Medulla oblongata (tissue), 1 donor: ENCODE measurements around the gene PLG.
"Not testable (repeated sequence)": the region's sequence is repeated elsewhere in the genome, so short reads cannot be mapped to it uniquely, and the experiment has no call there.

ENCODE experiments used
- DNase-seq: peaks from one replicate; pipeline ENCODE4 v3.0.0-alpha.2; 2015; ENCODE audit errors: extremely low spot score

PLG gene

DNA sequence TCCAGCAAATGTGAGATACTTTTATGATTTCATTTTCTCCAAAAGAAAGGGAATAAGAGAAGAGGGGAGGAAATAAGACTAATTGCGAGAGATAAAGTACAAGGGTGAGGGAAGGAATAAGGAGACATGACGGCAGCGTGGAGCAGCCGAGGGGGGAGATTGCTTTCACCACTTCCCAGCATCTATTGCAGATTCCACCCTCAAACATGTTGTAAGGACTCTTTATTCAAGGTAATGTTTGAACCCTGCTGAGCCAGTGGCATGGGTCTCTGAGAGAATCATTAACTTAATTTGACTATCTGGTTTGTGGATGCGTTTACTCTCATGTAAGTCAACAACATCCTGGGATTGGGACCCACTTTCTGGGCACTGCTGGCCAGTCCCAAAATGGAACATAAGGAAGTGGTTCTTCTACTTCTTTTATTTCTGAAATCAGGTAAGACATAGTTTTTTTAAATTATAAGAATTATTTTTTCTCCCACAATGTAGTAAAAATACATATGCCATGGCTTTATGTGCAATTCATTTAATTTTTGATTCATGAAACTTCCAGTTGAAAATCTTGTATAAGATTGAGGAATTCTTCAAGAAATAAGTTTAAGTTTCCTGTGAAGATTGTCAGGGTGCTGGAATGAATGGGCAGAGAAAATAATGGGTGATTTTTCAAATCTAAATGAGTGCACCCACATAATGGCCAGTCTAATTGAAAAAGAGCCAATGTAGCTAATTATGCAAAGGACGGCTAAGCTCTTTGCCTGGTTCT is at the start of gene PLG:
PLG (plus strand) TSS at position 327 of the 763 bp plus-strand sequence; CDS start at position 388, 61 bp downstream.
- DNase-seq, result not testable (repeated sequence)

DNA sequence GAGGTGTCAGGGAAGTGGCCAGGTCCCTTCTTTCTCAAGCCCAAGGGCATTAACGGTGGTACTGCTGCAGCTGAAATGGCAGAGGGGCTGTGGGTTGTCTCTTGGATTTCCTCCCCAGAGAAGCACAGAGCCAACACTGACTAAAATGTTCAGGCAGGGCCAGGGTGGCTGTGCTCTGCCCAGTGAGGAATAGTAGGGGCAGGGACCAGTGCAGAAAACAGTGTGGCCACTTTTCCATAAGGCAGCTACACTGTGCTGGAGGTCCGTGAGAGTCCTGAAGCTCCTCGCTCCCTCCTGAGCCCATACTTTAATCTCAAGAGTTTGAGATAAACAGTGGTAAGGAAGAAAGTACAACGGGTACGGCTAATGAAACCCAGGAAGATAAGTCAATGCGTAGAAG is 42.5 kb upstream of the PLG start:
- no peak for DNase-seq

DNA sequence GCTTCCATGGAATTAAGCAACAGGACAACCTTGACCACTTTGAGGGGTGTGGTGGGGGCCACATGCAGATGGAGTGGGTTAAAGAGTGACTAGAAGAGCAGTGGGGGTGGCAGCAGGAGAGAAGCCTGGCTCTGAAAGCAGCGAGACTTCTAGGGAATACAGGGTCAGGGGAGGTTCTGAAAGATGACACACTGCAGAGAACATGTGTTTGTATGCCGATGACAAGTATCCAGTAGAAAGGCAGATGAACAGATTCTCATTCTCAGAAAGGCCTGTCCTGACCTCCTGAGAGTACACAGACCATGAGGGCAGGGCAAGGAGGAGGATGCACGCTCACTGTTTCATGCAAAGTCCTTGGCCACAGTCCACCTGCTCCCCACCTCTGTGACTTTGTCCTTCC is 40.8 kb upstream of the PLG start:
- no peak for DNase-seq

DNA sequence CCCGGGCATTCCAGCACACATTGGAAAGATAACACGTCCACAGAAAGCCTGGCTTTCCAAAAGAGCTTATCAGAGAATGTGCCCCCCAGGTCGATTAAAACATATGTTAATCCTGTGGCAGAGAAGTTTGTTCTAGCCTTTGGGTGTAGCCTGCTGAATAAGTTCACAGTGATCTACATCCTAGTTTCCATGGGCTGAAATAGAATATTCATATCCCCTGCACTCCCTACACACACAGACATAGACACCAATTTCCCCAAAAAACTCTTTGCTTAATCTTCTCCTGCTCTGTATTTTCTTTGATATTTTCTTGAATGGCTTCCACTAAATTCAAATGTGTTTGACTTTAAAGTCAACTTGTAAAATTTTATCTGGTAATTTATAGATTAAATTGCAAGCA is 39.6 kb upstream of the PLG start:
- DNase-seq, result no peak

DNA sequence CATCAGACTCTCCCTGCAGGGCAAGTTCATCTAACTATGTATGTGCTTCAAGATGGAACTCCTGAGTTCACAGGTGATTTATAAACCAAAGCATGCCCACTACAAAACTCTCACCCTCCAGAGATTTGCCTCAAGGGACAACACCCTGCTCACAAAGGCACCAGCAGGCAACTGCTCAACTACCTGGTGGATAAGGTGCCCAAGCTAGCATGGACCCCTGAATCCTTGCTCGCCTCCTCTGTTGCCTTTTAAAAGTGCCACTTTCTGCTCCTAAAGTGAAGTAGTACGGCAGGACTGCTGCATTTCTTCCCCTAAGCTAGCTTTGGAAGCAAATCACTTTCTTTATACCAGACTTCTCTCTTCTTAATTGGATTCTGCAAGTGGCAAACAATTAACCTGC is 39.2 kb upstream of the PLG start:
- DNase-seq, result no peak

DNA sequence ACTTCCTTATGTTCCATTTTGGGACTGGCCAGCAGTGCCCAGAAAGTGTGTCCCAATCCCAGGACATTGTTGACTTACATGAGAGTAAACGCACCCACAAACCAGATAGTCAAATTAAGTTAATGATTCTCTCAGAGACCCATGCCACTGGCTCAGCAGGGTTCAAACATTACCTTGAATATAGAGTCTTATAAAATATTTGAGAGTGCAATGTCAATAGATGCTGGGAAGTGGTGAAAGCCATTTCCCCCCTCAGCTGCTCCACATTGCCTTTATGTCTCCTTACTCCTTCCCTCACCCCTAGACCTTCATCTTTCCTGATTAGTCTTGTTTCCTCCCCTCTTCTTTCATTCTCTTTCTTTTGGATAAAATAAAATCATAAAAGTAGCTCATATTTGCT is 37.8 kb upstream of the PLG start, which contains the start of gene LPA:
LPA (minus strand) TSS at position 78 of the 400 bp plus-strand sequence; CDS start at position 17, 61 bp downstream.
- not testable (repeated sequence) for DNase-seq

DNA sequence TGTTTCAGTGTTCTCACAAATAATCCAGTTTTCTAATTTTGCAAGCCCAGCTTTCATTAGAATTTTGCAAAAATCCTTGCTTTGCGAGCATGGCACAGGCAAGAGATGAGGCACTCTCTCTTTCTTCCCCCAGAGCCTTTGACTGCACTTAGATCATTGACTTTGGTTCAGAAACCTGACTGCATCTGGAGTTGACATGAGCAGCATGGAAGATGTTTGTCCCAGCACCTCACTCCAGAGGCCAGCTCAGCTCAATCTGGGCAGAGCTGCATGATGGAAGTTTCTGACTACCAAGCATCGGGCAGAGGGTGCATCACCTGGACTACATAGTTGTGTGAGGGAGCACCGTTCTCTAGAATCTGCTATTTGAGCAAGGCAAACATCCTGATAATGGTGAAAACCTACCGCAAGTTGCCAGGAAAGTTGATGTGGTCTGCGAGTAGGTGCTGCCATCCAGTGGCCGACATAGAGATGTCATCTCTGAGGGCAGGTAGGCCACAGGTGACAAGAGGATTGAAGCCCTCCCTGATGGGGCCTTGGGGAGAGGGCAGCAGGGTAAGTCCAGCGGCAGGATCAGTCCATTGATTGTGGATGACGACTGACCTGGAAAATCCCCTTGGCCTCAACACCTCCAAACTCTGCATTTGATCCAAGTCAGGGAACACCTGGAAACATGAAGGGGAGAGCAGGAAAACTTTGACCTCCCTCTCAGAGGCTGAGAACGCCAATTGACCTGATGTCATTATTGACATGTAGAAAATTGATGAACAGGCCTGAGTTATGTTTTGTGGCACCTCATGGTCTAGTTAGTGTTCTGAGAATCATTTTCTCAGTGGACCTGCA is 34.2 kb upstream of the PLG start:
- no peak for DNase-seq

DNA sequence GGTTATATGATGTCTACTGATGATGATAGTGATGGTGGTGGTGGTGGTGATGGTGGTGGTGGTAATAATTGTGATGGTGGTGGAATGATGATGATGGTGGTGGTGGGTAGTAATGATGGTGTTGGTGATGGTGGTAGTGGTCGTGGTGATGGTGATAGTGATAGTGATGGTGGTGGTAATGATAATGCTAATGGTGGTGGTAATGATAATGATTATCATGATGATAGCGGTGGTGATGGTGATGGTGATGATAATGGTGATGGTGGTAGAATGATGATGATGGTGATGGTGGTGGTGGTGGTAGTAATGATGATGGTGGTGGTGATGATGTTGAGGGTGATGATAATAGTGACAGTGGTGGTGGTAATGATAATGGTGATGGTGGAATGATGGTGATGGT is 33.5 kb upstream of the PLG start:
- no peak for DNase-seq

DNA sequence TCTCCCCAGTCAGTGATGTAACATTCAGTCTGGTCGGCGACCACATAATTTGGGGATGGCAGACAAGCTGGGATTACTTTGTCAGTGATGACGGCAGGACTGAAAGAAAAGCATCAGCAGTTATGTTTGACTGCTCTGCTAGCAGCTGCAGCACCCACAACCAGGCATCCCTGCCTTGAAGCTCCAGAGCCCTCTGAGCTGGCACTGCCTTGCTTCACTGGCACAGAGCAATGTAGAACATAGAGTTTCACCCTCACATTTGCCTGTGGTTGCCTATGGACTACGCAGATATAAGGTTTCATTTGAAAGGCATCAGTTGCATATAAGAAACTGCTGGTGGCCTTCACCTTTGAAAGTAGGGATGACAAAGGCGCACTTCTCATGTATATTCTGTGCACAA is 25.6 kb upstream of the PLG start:
- DNase-seq, result not testable (repeated sequence)

DNA sequence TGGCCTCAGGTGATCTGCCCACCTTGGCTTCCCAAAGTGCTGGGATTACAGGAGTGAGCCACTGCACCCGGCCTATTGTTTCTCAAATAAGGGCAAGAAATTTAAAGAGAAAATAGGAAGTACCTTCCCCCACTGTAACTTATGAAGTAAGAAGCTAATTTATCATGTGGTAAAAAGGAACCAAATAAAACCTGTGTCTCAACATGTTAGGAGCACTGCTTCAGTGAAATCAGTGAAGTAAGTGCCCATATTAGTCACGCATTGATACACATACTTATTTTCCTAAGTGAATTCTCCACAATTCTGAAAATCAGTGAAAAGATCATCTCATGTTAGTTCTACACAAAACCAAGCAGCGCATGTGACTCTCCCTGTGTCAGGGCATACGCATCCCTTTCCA is 23.8 kb upstream of the PLG start:
- DNase-seq, result no peak

DNA sequence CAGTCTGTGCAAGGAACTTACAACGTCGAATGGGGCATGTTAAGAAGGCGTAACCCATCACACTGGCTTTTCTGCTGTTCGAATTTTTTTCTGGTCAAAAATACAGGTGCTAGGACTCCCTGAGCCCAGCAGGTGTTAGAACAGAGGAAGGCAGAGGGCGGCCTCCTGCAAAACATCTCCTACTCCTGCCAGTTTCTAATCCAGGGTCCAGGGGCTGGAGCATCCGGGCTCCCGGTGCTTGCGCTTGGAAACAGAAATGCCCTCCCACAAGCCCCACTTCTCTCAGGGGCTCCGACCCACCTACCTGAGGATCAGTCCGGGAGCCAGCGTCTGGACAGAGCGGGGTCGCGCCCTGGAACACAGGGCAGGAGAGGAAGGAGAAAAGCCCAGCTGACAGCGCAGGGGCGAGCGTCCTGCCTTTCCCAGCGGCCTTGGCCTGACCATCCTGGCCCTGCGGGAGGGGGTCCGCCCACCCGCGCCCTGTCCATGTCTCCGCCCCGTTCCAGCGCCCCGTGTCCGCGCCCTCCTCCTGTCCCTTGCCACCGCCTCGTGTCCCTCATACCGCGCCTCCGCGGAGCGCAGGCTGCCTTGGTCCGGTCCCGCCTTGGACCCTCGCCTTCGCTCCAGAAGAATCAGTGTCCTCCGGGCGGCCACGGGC is 23.2 kb upstream of the PLG start:
- DNase-seq, result no peak

DNA sequence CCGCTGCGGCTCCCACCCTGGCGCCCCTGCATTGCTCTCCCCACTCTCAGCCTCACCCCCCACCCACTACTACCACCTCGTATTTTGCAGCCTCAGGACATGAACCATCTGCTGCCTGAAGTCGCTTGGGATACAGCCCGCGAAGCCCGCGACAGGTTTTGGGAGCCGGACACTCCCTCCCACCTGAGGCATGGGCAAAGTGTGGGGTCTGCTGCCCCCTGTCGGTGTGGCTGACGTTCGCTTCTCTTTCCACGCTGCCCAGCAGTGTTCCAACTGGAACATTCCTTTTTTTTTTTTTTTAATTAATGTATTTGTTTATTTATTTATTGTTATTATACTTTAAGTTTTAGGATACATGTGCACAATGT is 22.7 kb upstream of the PLG start:
- DNase-seq, result no peak

DNA sequence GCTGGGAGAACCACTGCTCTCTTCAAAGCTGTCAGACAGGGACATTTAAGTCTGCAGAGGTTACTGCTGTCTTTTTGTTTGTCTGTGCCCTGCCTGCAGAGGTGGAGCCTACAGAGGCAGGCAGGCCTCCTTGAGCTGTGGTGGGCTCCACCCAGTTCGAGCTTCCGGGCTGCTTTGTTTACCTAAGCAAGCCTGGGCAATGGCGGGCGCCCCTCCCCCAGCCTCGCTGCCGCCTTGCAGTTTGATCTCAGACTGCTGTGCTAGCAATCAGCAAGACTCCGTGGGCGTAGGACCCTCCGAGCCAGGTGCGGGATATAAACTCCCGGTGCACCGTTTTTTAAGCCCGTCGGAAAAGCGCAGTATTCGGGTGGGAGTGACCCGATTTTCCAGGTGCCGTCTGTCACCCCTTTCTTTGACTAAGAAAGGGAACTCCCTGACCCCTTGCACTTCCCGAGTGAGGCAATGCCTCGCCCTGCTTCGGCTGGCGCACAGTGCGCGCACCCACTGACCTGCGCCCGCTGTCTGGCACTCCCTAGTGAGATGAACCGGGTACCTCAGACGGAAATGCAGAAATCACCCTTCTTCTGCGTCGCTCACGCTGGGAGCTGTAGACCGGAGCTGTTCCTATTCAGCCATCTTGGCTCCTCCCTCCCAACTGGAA is 16.8 kb upstream of the PLG start:
- not testable (repeated sequence) for DNase-seq

DNA sequence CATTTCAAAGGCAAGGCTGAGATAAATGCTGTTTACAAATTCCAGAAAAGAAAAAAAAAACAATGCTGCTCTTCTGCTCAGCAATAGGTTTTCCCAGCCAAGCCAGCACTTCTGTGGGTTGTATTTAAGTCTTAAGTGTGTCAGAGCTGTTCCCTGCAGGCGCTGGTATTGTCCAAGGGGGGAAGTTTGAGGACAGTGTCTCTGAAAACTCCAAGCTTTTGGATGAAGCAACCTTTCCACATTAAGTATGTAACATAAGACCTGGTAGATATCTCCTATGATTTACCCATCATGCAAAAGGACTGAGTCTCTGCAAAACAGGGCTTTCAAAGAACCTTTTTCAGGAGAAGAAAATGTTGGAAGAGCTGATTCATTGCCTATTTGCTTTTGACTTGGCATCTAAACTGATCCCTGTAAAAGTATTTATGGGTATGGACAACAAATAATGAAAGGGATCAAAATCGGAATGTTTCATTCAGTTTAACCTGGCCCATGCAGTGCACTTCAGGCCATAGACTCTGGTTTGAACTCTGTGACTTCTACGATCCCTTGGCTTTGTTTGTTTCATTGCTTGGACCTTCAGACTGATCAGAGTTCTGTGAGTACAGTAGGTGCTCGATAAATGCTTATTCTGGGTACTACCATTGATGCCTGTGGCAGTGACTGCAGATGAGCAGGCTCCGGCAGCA is 16.1 kb upstream of the PLG start:
- DNase-seq, result no peak

DNA sequence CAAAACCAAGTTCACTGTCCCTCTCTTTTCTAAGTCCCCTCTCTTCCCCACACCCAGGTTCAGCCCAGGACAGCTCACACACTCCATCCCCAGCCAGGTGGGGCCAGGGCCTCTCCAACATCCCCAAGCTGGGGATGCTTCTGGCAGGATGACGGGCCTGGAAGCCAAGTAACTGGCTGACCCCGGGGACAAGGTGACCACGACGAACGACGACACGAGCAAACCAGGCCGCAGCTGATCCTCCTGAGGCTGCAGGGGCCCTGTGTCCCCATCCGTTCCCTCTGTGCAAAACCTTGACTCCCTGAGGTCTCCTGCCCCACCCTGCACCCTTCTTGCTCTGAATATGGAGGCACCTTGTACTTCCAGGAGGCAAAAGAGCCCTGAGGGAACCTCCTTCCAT is 11.6 kb upstream of the PLG start:
- DNase-seq, result no peak

DNA sequence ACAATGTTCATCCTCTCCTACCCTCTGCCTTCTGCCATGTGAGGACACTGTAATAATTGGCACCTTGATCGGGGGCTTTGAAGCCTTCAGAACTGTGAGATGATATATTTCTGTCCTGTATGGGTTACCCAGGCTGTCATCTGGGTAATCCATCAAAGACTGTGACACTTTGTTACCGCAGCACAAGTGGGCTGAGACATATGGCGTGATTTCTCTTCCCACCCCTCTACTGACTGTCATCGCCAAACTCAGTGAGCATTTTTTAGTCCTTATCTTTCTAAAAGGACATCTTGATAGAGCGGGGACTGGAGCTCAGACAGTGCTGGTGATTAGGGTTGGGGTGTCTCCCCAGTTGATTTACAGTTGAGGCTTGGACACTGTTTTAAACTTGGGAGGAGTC is 10.4 kb upstream of the PLG start:
- no peak for DNase-seq

DNA sequence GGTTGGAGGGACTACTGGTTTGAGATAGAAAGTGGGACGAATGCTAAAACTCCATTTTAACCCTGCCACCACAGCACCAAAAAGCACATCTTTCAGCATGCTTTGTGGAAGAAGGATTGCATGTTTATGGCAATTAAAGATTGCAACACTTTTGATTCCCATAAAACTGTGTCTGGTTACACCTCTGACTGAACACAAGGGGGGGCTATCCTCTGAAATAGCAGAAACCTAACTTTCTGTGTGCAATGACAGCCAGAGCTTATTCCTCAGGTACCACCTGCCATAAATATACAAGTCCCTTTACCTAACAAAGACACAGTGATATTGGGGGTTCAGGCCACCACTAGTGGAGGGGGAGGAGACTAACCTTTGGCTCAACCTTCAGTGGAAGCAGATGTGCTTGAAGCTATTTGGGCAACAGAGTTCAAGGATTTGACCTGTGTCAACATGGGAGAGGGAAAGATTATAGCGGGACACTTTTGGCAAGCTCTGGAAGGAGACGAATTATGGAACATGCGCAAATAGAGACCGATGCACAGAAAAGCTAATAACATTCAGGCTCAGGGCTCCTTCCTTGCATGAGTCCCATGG is 9.6 kb upstream of the PLG start:
- no peak for DNase-seq

DNA sequence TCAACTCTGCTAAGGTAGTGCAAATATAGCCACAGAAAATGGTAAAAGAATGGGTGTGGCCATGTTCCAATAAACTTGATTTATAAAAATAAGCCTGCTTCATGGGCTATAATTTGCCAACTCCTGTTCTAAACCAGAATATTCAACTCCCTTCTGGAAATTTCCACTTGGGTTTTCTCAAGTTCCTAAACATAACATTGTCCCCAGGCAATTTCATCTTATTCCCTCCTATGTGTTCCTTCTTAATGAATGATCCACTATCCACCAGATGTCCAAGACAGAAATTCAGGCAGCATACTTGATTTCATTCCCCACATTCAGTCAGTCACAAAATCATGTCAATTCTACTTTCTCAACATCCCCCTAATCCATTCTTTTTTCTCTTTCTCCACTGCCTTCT is 7.0 kb upstream of the PLG start:
- DNase-seq, result not testable (repeated sequence)

DNA sequence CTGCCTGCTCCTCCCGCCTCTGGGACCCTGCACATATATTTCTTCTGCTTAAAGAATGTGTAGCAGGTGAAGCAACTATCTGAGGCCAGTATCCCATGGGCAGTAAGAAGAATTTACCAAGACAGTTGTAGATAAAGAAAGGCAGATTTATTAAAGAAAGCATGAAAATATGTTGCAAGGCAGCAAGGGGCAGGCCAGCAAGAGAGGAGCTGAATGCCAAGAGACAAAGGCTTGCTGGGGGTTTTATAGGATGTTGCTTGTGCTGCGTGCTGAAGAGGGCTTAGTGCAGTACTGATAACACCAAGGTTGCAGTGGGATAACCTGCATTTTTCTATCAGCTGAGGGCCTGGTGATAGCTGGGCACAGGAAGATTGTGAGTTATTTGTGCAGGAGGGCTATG is 6.4 kb upstream of the PLG start:
- not testable (repeated sequence) for DNase-seq

DNA sequence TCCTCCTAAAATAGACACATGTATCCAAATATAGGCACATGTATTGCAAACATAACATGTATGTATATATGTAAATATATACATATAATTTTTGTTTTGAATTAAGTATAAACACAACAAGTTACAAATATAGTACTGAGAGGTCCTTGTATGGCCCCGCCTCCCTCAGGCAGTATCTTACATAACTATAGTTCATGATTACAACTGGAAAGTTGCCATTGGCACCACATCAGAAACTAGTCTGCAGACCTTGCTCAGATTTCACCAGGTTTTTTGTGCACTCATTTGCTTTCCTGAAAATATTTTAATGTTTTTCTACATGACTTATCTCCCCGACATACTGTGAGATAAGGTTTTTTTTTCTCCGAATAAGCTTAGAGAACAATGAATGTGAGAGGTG is 5.2 kb upstream of the PLG start:
- not testable (repeated sequence) for DNase-seq

DNA sequence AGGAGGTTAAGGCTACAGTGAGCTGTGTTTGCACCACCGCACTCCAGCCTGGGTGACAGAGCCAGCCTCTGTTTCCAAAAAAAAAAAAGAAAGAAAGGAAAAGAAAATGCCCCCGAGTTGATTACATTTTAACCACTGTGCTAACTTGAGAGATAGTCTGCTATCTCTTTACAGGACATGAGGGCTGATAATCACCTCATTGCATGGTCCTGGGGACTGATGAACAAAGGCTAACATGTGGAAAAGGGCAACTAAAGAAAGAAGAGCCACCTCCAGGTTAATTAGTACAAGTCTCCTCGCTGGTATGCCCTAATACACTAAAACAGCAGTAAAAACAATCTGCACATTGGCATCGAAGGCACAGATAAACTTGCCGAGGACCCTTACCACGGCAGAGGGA is 4.2 kb upstream of the PLG start:
- DNase-seq, result no peak
